Sigmoid colon (tissue), 7 donors: Measurements from ENCODE around the gene MAPKAP1. TPM values are rescaled to one million over a fixed set of nuclear protein-coding genes. Genes with fewer than 3 reads are reported as not detected.

Experiments
- DNase-seq: peaks from one replicate; pipeline ENCODE4 v3.0.0-alpha.2; 2019
- H3K27ac ChIP-seq, 4 donors: fragments of 200-600 bp; sonication (generic); one replicate each; pipeline ENCODE4 v1.5.1; 2016 to 2019; ENCODE audit warnings: mild to moderate bottlenecking in 1 of 4
- H3K27me3 ChIP-seq, 3 donors: fragments of 200-600 bp; sonication (generic); one replicate each; pipeline ENCODE4 v1.5.1; 2019; ENCODE audit warnings: mild to moderate bottlenecking in 1 of 3
- H3K36me3 ChIP-seq, 4 donors: fragments of 200-600 bp; sonication (generic); one replicate each; pipeline ENCODE4 v1.5.1; 2016 to 2019
- H3K4me1 ChIP-seq, 4 donors: fragments of 200-600 bp; sonication (generic); one replicate each; pipeline ENCODE4 v1.5.1; 2017 to 2019
- H3K4me3 ChIP-seq, 4 donors: fragments of 200-600 bp; sonication (generic); one replicate each; pipeline ENCODE4 v1.5.1; 2017 to 2019; ENCODE audit warnings: mild to moderate bottlenecking in 2 of 4, moderate library complexity in 1 of 4
- H3K9me3 ChIP-seq, 4 donors: fragments of 200-600 bp in 3 of 4; sonication (generic) in 3 of 4; one replicate each; pipeline versions ENCODE4 v1.5.1 to v1.6.1; 2013 to 2019
- EP300 ChIP-seq, 4 donors: sonication (generic); formaldehyde crosslinking; IDR thresholded peaks; one replicate each; pipeline ENCODE4 v1.6.1; 2017; ENCODE audit warnings: antibody characterized with exemption in 4 of 4
- POLR2A ChIP-seq, 2 donors: fragments of 450-650 bp; IDR thresholded peaks; one replicate each; pipeline ENCODE4 v1.6.1; 2016; ENCODE audit warnings: antibody characterized with exemption in 2 of 2, mild to moderate bottlenecking in 2 of 2, moderate library complexity in 2 of 2
- POLR2AphosphoS5 ChIP-seq, 4 donors: sonication (generic); formaldehyde crosslinking; IDR thresholded peaks; one replicate each; pipeline ENCODE4 v1.6.1; 2017; ENCODE audit warnings: antibody characterized with exemption in 4 of 4
- WGBS, 2 donors: extraction: QIAGEN DNeasy Blood & Tissue Kit; methylation state at CpG; one replicate each; pipeline ENCODE4 v1.1.7; 2013; 5-methylcytosine and 5-hydroxymethylcytosine counted together
- intact Hi-C: fragments of 100-400 bp; cut with DNase I; formaldehyde crosslinking; loops from one replicate; pipeline ENCODE4 v1.15.1; 2023
- polyA plus RNA-seq, 3 donors: library from polyadenylated mRNA; stranded (reverse); fragments of 200-250 nt; gene quantifications; one replicate each; pipeline ENCODE4 v1.2.3, GENCODE V29; 2013
- total RNA-seq, 4 donors: library from RNA; depleted of rRNA; stranded (reverse); fragments of >200 nt; gene quantifications; one replicate each; pipeline ENCODE4 v1.1.0, GENCODE V29; 2016
- TF ChIP-seq, protein P1 (sequence below), 4 experiments: fragments of 450-650 bp in 3 of 4; fragments of 200-600 bp in 1 of 4; IDR thresholded peaks; one replicate each; pipeline ENCODE4 v1.5.1; 2016 to 2019; ENCODE audit warnings: antibody characterized with exemption in 4 of 4, mild to moderate bottlenecking in 3 of 4, moderate library complexity in 2 of 4
- donor health status: healthy with polysubstance abuse.
- donor health status: Bipolar disorder and iron deficiency.
- donor health status: healthy.

MAPKAP1 gene
- total and polyA plus RNA-seq, 7 donors, result 37.2 to 155 (median 84.3) TPM

- no peaks in the 10 kb centered on the region for H3K36me3 ChIP-seq
- WGBS, 2 donors, result 92 to 97% methylated on average over 4 of the region's 4 CpGs
- no peaks in the 10 kb centered on the region for H3K9me3 ChIP-seq
- intact Hi-C loops, result loop anchor here (10.0 kb wide), 1 partner anchor 570 kb away; no protein-coding TSS in a partner anchor
- TF ChIP-seq, protein P1, sequence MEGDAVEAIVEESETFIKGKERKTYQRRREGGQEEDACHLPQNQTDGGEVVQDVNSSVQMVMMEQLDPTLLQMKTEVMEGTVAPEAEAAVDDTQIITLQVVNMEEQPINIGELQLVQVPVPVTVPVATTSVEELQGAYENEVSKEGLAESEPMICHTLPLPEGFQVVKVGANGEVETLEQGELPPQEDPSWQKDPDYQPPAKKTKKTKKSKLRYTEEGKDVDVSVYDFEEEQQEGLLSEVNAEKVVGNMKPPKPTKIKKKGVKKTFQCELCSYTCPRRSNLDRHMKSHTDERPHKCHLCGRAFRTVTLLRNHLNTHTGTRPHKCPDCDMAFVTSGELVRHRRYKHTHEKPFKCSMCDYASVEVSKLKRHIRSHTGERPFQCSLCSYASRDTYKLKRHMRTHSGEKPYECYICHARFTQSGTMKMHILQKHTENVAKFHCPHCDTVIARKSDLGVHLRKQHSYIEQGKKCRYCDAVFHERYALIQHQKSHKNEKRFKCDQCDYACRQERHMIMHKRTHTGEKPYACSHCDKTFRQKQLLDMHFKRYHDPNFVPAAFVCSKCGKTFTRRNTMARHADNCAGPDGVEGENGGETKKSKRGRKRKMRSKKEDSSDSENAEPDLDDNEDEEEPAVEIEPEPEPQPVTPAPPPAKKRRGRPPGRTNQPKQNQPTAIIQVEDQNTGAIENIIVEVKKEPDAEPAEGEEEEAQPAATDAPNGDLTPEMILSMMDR (IDR thresholded peaks at IDR 0.05), result no peak
- TF ChIP-seq POLR2AphosphoS5 (IDR thresholded peaks at IDR 0.05) (no peak), EP300 (IDR thresholded peaks at IDR 0.05) (no peak), POLR2A (IDR thresholded peaks at IDR 0.05) (no peak)
- no peak overlapping the region for H3K27ac ChIP-seq
- no peak for DNase-seq
- H3K4me3 ChIP-seq, result no peak overlapping the region
- H3K27me3 ChIP-seq, result no peaks in the 10 kb centered on the region
- H3K4me1 ChIP-seq, result peaks cover 0 to 29% (median 10%) of the 10 kb centered on the region in 4 donors
These were observed 51.9 kb downstream of the MAPKAP1 start for GRCh38 chr9:125655066-125655633.

DNA sequence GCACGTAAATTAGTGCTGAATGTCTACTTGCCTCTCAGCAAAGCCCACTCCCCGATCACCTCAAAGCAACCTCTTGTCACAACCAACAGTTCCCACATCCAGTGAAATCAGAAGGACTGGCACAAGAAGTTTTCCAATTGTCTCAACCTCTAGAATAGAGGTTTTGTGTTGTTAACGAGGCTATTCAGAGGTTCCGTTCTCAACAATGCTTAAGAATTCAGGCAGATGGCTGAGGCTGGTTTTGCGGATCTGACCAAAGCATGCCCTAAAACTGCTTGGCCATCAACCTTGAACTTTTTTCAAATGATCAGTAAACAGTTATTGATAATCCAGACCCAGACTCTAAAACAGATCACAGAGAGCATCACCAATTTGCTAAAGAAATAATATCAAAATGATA is 52.9 kb downstream of the MAPKAP1 start:
- Histone ChIP-seq H3K4me1 (peaks cover 0 to 29% (median 10%) of the 10 kb centered on the region in 4 donors), H3K9me3 (no peaks in the 10 kb centered on the region), H3K27ac (no peak overlapping the region), H3K27me3 (no peaks in the 10 kb centered on the region), H3K36me3 (no peaks in the 10 kb centered on the region), H3K4me3 (no peak overlapping the region)
- no peak for DNase-seq
- TF ChIP-seq POLR2AphosphoS5 (IDR thresholded peaks at IDR 0.05), result no peak
- no peak for TF ChIP-seq EP300 (IDR thresholded peaks at IDR 0.05)
- TF ChIP-seq, protein P1 (IDR thresholded peaks at IDR 0.05), result no peak
- no peak for TF ChIP-seq POLR2A (IDR thresholded peaks at IDR 0.05)
- 78 to 91% methylated on average over 5 of the region's 5 CpGs for WGBS, 2 donors
- intact Hi-C loops, result loop anchor here (10.0 kb wide), 1 partner anchor 571 kb away; no protein-coding TSS in a partner anchor

GRCh38 chr9:125653325-125653724 is 53.7 kb downstream of the MAPKAP1 start:
- peaks cover 0 to 28% (median 12%) of the 10 kb centered on the region in 4 donors for H3K4me1 ChIP-seq
- TF ChIP-seq, protein P1 (IDR thresholded peaks at IDR 0.05), result no peak
- TF ChIP-seq EP300 (IDR thresholded peaks at IDR 0.05), result no peak
- TF ChIP-seq POLR2AphosphoS5 (IDR thresholded peaks at IDR 0.05), result no peak
- TF ChIP-seq POLR2A (IDR thresholded peaks at IDR 0.05), result no peak
- H3K36me3 ChIP-seq, result no peaks in the 10 kb centered on the region
- H3K27ac ChIP-seq, result no peak overlapping the region
- H3K4me3 ChIP-seq, result no peak overlapping the region
- DNase-seq, result no peak
- no peaks in the 10 kb centered on the region for H3K9me3 ChIP-seq
- H3K27me3 ChIP-seq, result no peaks in the 10 kb centered on the region
- intact Hi-C loops, result loop anchor here (10.0 kb wide), 1 partner anchor 571 kb away; no protein-coding TSS in a partner anchor
- WGBS, 2 donors, result 94 to 95% methylated on average over 3 of the region's 3 CpGs

DNA sequence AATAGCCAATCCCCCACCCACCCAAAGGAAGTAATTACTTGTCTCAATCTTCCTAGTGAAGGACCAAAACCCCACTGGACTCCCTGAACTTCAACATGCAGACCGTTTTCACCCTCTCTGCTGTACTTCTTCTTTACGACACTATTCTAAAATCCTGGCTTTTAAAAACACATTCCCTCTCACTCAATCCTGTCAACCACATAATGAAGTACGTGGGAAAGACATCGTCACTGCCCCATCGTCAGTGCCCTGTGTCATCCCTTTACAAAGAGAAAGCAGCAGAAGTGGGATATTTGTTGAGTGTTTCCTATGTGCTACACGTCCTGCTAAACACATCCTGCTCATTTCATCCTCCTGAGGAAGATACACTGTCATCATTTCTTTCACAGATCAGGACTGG is 54.2 kb downstream of the MAPKAP1 start:
- Histone ChIP-seq H3K9me3 (no peaks in the 10 kb centered on the region), H3K4me1 (peaks cover 0 to 22% (median 14%) of the 10 kb centered on the region in 4 donors), H3K27ac (no peak overlapping the region), H3K36me3 (no peaks in the 10 kb centered on the region), H3K27me3 (no peaks in the 10 kb centered on the region), H3K4me3 (no peak overlapping the region)
- DNase-seq, result no peak
- TF ChIP-seq POLR2AphosphoS5 (IDR thresholded peaks at IDR 0.05) (no peak), EP300 (IDR thresholded peaks at IDR 0.05) (no peak), POLR2A (IDR thresholded peaks at IDR 0.05) (no peak)
- TF ChIP-seq, protein P1 (IDR thresholded peaks at IDR 0.05), result no peak
- WGBS, 2 donors, result 83% methylated on average over 6 of the region's 6 CpGs
- intact Hi-C loops, result loop anchor here (10.0 kb wide), 1 partner anchor 572 kb away; no protein-coding TSS in a partner anchor
